SK-N-SH treated with all-trans-retinoic acid at 6 μM for 48 hours (cell line): ENCODE measurements around the gene NT5C3B.

ENCODE experiments used
- ARNTL ChIP-seq: fragments of 450-650 bp; formaldehyde crosslinking; IDR thresholded peaks from 2 replicates; pipeline ENCODE4 v1.5.0; 2020; ENCODE audit warnings: low read depth, mild to moderate bottlenecking, moderate library complexity, borderline replicate concordance
- CSDC2 ChIP-seq: fragments of 250-450 bp; sonication (Bioruptor Pico); IDR thresholded peaks from 2 replicates; pipeline ENCODE4 v1.5.0; 2020; ENCODE audit warnings: mild to moderate bottlenecking, moderate library complexity
- CSRNP3 ChIP-seq: fragments of 250-450 bp; sonication (Bioruptor Pico); IDR thresholded peaks from 2 replicates; pipeline ENCODE4 v1.5.1; 2021; ENCODE audit warnings: mild to moderate bottlenecking, moderate library complexity
- ISL1 ChIP-seq: fragments of 250-450 bp; sonication (Bioruptor Pico); IDR thresholded peaks from 2 replicates; pipeline ENCODE4 v2.1.2; 2022; ENCODE audit warnings: mild to moderate bottlenecking, moderate library complexity
- OSR1 ChIP-seq: fragments of 250-450 bp; sonication (Bioruptor Pico); IDR thresholded peaks from 2 replicates; pipeline ENCODE4 v1.8.0; 2022; ENCODE audit warnings: moderate library complexity, mild to moderate bottlenecking, inconsistent platforms
- PATZ1 ChIP-seq: fragments of 250-450 bp; sonication (Bioruptor Pico); IDR thresholded peaks from 2 replicates; pipeline ENCODE4 v1.8.0; 2020; ENCODE audit warnings: mild to moderate bottlenecking, moderate library complexity, borderline replicate concordance
- POU6F1 ChIP-seq: fragments of 250-450 bp; sonication (Bioruptor Pico); IDR thresholded peaks from 2 replicates; pipeline ENCODE4 v1.8.0; 2021; ENCODE audit warnings: low read depth, mild to moderate bottlenecking, moderate library complexity, borderline replicate concordance
- PPARA ChIP-seq: fragments of 250-450 bp; sonication (Bioruptor Pico); IDR thresholded peaks from 2 replicates; pipeline ENCODE4 v1.5.0; 2020; ENCODE audit warnings: mild to moderate bottlenecking, borderline replicate concordance
- TCF4 ChIP-seq: fragments of 250-450 bp; sonication (Bioruptor Pico); IDR thresholded peaks from 2 replicates; pipeline ENCODE4 v1.8.0; 2021; ENCODE audit warnings: mild to moderate bottlenecking, moderate library complexity, borderline replicate concordance
- ZFP3 ChIP-seq: fragments of 250-450 bp; sonication (Bioruptor Pico); IDR thresholded peaks from 2 replicates; pipeline ENCODE4 v1.5.0; 2020; ENCODE audit warnings: mild to moderate bottlenecking, moderate library complexity
- ZFP30 ChIP-seq: fragments of 450-650 bp; formaldehyde crosslinking; IDR thresholded peaks from 2 replicates; pipeline ENCODE4 v1.5.0; 2022; ENCODE audit warnings: mild to moderate bottlenecking, moderate library complexity
- ZNF565 ChIP-seq: fragments of 450-650 bp; formaldehyde crosslinking; conservative IDR thresholded peaks from 2 replicates; pipeline ENCODE4 v1.5.0; 2020; ENCODE audit warnings: low read depth, mild to moderate bottlenecking, moderate library complexity
- ZNF8 ChIP-seq: fragments of 450-650 bp; formaldehyde crosslinking; IDR thresholded peaks from 2 replicates; pipeline ENCODE4 v1.5.0; 2020; ENCODE audit warnings: mild to moderate bottlenecking, moderate library complexity

- no peak for TF ChIP-seq TCF4
- no peak for TF ChIP-seq ZNF8
- TF ChIP-seq CSRNP3 (CRISPR knock-in tag), result no peak
- TF ChIP-seq PPARA (CRISPR knock-in tag), result no peak
- no peak for TF ChIP-seq CSDC2
- TF ChIP-seq ZNF565 (CRISPR knock-in tag), result no peak
- TF ChIP-seq PATZ1 (CRISPR knock-in tag), result no peak
- TF ChIP-seq OSR1 (CRISPR knock-in tag), result no peak
- no peak for TF ChIP-seq ISL1 (CRISPR knock-in tag)
- TF ChIP-seq ZFP3 (CRISPR knock-in tag), result no peak
- TF ChIP-seq ZFP30, result no peak
- TF ChIP-seq ARNTL (CRISPR knock-in tag), result no peak
- no peak for TF ChIP-seq POU6F1 (CRISPR knock-in tag)
Observed at GRCh38 chr17:41868568-41868967, 32.5 kb upstream of the NT5C3B start.
